AG08396 (cell line): ENCODE results near the gene NRN1.
"Not testable (repeated sequence)": the region's sequence is repeated elsewhere in the genome, so short reads cannot be mapped to it uniquely, and the experiment has no call there.

Experiments used
- DNase-seq: peaks from one replicate; pipeline ENCODE4 v3.0.0; 2012; ENCODE audit warnings: low spot score, mixed read lengths

NRN1 gene

GRCh38 chr6:5981126-5982026 lies 25.3 kb downstream of the NRN1 start:
- no peak for DNase-seq

GRCh38 chr6:5979650-5980420 lies 26.9 kb downstream of the NRN1 start:
- DNase-seq: no peak

DNA sequence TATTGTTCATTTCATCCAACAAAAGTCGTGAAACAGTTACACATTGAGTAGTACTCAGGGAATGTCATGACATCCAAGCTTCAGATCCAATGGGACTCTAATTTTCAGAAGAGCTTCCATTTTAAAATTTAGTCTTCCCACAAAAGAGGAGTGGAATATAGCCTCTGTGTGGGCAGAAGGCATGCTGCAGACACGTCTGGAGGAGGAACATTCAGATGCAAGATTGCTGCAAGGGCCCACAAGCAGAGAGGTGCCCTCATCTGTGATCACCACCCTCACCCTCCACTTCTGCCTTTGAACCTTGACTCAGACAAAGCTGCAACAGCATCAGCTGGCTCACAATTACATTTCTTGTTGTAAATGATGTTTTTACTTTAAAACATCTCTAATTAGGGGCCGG lies 29.9 kb downstream of the NRN1 start:
- DNase-seq: no peak

DNA sequence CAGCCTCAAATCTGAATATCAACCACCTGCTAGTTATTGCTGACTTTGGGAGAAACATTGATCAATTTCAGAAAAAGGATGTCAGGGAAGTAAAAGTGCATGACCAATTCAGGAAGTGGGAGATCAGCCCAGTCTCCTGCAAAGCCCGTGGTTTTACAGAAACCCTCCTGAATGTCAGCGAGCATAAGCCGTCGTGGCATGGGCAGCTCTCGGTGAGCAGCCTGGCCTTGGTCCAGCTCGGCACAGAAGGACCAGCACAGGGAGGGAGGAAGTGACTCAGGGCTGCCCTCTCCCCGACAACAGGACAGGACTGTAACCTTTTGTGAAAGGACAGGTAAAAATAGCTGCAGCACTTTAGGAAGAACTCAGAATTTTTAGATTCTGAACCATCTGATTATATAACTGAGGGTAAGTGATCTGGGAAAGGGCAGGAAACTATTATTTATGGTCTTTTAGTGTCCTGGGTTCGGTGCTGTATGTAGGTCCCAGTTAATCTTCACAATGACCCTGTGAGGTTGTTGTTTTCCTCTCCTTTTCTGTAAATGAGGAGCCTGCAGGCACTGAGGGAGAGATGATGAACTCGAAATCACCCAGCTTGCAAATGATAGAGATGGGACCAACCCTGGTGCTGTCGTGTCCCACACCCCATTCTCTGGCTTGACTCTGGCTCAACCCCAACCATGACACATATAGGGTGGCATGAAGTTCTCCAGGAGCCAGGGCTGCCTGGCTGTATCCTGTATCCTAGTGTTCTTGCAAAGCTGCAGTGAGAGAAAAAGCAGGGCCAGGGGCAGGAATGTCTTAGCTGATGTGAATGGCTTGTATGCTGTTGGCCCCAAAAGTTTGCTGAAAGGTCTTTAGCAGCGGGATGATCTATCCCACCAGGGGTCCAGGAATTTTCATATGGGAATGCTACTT lies 37.6 kb downstream of the NRN1 start:
- DNase-seq: no peak

DNA sequence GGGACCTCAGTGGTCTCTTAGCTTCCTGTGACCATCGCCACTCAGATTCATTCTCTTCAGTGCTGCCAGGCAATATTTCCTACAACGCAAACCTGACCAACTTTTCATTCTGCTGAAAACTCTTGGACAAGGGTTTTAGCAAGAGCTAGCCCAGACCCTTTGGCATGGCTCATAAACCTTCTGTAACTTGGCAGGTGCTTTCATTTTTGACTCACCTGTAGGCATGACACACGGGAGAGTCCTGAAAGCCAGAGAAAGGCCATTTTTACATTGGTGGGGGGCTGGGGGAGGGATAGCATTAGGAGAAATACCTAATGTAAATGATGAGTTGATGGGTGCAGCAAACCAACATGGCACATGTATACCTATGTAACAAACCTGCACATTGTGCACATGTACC lies 38.7 kb downstream of the NRN1 start:
- not testable (repeated sequence) for DNase-seq

- DNase-seq: no peak
Measured at GRCh38 chr6:5967594-5967993, 39.1 kb downstream of the NRN1 start.

GRCh38 chr6:5962794-5963193 lies 43.9 kb downstream of the NRN1 start:
- no peak for DNase-seq

DNA sequence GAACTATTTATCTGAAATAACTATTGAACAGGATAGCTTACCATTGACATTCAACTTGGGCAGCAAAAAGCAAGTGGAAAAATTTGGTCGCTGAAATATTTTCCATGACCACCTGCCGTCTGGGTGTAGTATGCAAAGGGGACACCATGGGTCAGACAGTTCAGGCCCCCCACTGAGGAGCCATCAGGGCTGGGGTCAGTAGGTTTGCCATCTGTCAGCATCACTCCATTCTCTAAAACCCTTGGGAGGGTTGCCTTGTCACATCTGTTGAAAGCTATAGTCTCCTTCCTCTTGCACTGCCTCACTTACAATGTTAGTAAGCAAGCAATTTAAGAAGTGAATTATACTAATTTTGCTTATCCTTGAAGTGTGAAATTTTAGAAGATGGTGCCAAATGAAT lies 44.9 kb downstream of the NRN1 start:
- DNase-seq: no peak

DNA sequence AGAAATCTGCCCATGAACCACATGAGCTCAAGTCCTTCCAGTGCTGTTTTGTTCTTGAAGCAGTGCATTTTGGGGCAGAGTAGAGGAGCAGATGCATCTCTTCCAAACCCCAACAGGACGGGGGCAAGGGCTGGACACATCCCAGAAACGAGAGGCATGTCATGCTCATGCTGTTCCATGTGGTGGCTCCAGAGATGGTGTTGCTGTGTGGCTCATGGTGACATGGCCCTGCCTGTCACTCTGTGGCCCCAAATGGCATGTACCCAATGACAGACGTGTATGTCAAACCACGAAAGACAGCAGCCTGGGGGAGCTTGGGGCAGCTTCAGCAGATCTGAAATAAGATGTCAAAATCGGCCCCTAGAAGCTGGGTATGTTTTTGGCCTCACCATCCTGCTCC lies 46.3 kb downstream of the NRN1 start:
- DNase-seq: no peak

DNA sequence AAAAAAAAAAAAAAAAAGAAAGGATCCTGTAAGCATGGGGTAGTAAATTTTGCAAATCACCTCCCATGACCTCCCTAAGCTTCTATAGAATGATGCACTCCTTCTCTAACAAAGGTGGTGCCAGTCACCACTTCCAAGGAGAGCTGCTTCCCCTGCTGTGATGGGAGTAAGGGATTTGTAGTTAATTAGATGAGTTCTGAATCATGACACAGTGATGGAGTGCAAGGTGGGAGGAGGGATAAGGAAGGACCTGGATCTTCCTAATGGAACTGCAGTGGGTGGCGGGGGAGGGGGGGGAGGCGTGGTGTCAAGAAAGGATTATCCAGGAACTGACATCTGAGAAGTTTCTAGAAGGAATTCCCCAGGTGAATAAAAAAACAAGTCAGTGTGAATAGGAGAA lies 47.8 kb downstream of the NRN1 start:
- DNase-seq: no peak

- DNase-seq: no peak
Measured at GRCh38 chr6:5956939-5957338, 49.8 kb downstream of the NRN1 start.

DNA sequence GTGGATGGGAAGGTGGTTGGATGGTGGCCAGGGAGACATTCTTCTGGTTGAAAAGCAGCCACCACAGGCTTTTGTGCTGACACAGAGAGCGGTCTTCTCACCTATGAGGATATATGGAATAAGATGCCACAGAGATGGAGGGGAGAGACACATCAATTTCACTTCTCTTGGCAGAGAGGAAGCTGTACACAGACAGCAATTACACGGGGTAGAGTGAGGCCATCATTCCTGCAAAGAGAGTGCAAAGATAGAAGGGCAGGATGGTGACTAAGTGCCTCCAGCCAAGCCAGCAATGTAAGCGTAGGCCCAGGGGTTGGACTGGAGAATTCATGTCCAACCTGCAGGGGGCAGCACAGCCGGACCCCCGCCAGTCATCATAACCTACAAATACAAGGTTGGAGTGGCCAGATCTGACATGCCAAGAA lies 56.4 kb downstream of the NRN1 start:
- no peak for DNase-seq
